Superior temporal gyrus (tissue), 1 donor: Measurements from ENCODE around the gene MAPK13.
A peak's percentile ranks its signal among the peaks of the same experiment; 100 is the strongest.
"Not testable (repeated sequence)": the region's sequence is repeated elsewhere in the genome, so short reads cannot be mapped to it uniquely, and the experiment has no call there.

Experiments used
- DNase-seq: peaks from one replicate; pipeline ENCODE4 v3.0.0-alpha.2; 2016; ENCODE audit errors: extremely low spot score

The MAPK13 gene

DNA sequence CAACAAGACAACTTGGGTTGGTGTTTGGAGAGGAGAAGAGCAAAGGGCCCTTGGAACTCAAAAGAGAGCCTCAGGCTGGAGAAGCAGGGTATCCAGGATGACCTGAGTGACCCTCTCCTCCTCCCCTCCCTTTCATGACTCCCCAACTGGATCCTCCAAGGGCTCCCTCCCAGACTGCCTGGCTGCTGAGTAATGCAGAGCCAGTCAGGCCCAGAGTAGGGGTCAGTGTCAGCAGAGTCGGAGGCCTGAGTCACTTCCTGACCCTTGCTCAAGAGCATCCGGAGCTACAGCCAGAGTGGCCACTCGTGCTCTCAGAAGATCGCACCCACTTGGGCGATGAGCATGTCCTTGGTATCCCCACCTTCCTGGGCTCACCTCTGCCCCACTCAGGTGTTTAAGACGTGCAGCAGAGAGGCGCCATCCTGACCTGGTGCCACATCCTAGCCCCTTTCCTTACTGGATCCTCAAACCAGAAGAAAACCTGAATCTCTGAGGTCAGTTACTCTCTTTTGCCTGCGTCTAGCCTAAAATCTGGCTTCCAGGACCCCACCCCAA, 2.8 kb upstream of the MAPK13 start:
- no peak for DNase-seq

DNA sequence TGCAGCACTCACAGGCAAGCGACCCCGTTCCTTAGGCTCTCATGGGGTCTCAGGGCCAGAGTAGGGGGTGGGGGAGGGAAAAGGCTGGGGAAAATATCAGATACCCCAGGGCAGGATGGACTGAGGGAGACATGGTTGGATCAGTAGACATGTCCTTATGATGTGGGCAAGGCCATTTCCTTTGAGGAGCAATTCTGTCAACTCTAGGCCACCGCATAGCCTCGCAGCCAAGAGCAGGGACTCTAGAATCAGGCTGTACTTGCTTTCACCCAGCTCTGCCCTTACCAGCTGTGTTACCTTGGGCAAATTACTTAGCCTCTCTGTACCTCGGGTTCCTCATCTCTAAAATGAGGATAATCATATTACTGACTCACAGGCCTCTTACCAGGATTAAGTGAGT, 2.2 kb upstream of the MAPK13 start:
- DNase-seq = no peak

DNA sequence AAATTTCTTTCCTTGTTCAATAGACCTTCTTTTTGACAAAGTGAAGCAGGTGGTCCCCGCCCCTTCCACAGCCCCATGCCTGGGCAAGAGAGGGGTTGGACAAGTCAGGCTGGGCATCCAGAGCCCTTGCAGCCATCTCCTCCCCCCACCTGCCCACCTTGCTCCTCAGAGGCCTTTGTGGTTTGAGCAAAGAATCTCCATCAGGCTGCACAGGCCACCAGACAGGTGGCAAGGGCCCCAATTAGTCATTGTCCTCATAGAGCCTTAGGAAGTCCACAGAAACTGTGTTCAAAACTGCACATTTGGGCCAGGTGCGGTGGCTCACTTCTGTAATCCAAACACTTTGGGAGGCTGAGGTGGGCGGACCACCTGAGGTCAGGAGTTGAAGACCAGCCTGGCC, 1.5 kb upstream of the MAPK13 start:
- DNase-seq = no peak

DNA sequence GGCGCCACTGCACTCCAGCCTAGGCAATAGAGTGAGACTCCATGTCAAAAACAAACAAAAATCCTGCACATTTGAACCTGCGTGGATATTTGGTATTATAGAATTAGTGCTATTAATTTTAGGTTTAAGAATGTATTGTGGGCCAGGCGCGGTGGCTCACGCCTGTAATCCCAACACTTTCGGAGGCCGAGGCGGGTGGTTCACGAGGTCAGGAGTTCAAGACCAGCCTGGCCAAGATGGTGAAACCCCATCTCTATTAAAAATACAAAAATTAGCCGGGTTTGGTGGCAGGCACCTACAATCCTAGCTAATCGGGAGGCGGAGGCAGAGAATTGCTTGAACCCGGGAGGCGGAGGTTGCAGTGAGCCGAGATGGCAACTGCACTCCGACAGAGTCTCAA, 979 bp upstream of the MAPK13 start:
- not testable (repeated sequence) for DNase-seq

DNA sequence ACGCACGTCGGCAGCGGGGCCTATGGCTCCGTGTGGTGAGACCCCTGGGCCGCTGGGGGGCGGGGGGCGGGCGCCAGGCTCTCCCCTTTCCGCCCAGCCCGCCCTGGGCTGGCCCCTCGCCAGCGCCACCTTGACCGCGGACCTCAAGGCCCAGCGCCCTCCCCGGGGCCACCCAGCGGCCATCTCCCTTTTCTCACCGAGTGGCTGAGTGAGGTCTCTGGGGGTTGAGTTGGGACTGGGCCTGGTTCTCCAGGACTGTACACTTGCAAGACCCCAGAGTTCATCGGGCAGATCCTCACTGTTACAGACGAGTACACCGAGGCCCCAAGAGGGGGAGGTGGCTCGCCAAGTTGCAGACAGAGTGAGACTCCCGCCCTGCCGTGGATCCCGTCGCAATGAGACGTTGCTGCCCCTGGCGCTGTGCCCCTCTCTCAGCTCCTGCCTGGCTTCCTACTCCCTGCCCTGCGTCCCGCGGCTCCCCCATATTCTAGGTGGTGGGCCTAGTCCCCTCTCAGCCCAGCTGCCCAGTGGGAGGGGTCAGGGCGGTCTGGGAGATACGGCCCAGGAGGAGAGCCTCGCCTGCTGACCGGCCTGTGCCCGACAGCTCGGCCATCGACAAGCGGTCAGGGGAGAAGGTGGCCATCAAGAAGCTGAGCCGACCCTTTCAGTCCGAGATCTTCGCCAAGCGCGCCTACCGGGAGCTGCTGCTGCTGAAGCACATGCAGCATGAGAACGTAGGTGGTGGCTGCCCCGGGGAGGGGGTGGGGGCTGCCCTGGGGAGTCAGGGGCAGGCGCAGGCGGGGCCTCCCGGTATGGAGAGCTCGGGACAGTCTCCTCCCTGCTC, 576 bp downstream of the MAPK13 start:
- DNase-seq = no peak

DNA sequence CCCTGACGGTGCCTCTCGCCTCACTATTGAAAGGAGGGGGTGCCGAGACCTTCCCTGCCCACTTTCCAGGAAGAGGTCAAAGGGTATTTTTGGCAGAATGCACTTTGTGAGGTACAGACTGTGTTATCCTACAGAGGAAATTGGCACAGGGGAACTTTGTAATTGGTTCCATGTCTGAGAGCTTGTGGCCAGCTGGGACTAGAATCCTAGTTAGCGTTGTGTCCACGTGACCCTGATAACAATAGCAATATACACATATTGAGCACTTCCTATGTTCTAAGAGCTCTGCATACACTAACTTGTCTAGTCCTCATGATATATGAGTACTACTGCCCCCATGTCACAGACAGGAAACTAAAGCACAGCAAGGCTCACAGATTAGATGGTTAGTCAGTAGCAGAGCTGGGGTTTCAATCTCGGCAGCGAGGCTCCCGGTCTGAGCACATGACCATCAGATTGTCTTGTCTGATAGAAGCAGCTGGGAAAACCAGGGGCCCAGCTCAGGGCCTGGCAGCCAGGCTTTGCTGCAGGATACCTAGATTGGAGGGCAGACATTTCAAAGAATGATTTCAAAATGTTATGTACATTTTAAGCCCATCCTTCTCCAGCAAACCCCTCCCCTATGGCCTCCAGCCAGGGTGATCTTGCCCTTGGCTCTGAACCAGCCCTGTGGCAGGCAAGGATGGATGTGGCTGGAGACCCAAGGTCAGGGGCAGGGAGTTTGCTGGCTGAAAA, 1.4 kb downstream of the MAPK13 start:
- peak; percentile 62 for DNase-seq

DNA sequence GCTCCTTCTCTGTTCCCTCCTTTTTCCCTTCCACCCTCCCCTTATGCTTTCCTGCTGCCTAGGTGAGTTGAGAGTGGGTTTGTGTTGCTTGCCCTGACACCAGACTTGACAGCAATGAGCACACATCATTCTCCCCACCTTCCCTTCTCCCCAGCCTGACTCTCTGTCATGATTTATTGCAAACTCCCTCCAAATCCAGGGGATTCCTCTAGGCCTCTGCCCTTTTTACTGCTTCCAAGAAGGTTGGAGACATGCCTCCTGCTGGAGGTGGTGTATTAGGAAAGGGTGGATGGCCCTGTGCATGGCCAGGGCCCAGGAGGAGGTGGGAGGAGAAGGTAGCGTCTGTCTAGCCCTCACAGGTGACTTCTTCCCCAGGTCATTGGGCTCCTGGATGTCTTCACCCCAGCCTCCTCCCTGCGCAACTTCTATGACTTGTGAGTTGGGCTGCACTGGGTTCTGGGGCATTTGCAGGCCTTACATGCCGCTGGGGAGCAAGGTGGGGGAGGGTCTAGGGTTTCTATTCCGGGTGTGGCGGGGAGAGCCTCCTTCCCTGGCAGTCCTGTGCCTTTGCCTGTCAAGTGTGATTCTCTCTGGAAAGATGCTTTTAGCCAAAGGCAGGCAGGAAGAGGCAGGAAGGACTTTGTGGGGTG, 2.1 kb downstream of the MAPK13 start:
- no peak for DNase-seq

DNA sequence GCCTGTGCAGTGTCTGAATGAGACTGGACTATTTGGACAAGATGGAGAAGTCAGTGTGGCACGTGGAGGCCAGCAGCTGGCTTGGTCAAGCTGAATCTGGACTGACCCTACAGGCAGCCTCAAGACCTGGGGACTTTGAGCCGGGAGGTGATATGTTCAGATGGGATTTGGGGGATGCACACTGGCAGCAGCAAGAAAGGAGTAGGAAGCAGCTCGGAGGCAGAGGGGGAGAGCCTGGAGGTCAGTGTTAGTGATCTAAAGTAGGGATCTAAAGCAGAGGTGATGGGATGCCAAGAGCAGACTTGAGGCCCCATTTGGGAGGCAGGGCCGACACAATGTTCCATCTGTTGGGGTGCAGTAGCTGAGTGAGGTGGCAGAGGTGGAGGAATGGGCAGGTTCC, 2.8 kb downstream of the MAPK13 start:
- DNase-seq = no peak

DNA sequence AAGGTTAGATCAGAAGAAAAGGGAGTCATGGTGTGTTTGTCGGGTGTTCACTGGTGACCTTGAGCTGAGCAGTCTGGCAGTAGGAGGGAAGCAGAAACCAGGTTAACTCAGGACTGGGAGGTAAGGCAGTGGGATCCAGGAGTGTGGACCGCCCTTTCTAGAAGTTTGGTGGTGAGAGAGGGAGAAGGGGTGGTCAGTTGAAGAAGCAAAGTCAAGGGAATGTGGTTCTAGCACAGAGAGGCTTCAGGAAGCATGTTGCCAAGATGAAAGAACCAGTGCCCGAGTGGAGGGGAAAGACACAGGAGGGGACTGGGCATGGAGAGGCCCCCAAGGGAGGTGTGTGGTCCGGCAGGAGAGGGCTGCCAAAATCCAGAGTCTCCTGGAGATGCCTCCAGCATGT, 3.6 kb downstream of the MAPK13 start:
- DNase-seq = no peak

DNA sequence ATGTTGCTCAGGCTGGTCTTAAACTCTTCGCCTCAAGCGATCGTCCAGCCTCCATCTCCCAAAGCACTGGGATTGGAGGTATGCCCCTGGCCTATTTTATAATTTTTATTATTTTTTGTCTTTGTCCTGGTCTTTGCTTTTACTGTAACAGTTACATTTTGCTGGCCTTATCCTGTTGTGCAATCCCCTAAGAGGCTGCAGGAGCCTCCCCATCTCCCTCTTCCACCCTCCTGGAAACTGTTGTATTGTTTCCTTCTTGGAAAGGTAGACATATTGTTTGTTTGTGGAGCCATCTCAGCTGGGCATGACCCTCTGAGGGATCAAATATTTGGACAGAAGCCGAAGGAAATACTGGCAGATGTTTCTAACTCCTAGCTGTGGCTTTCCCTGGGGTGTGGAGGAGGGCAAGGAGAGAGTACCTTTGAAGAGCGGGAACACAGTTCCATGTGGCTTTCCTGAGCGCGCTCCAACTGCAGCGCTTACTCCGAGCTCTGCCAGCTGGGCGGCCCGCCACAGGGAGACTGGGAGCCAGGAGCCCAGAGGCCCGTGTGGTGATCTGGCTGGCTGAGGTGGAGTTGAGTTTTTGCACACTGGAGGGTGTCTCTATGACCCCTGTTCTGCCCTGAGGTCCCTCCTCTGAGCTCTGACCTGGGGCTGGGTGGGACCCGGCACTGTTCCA, 4.9 kb downstream of the MAPK13 start:
- DNase-seq = no peak

DNA sequence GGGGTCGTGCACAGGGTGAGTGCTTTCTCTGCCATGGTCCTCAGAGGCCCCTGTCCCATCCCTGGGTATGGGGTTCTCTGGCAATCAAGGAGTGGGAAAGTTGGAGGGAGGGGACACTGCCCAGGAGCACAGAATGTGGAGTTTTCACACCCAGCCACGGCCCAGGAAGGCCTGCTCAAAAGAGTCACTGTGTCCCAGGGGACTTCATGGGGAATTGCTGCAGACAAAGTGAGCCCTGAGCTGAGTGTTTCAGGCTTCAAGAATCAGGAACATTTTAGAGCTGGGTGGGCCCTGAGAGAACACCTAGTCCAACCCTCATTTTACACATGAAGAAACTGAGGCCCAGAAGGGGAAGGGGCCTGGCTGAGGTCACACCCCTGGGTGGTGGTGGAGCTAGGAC, 5.7 kb downstream of the MAPK13 start:
- DNase-seq = no peak

DNA sequence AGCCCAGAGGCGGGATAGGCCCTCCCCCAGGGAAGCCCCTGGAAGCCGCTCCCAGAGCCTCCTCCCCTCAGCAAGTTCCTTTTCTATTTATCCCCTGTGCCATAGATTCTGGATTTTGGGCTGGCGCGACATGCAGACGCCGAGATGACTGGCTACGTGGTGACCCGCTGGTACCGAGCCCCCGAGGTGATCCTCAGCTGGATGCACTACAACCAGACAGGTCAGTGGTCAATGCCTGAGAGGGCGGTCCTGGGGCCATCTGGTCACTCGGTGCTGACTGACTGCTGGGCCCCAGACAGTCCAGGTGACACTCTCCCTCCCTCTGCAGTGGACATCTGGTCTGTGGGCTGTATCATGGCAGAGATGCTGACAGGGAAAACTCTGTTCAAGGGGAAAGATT, 6.2 kb downstream of the MAPK13 start:
- no peak for DNase-seq

DNA sequence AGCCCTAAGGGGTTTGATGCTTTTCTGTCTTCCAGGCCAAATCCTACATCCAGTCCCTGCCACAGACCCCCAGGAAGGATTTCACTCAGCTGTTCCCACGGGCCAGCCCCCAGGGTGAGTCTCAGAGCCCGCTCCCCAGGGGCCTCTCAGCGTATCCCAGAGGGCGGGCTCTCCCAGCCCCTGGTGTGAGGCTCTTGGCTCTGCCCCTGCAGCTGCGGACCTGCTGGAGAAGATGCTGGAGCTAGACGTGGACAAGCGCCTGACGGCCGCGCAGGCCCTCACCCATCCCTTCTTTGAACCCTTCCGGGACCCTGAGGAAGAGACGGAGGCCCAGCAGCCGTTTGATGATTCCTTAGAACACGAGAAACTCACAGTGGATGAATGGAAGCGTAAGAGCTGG, 8.4 kb downstream of the MAPK13 start:
- no peak for DNase-seq

DNA sequence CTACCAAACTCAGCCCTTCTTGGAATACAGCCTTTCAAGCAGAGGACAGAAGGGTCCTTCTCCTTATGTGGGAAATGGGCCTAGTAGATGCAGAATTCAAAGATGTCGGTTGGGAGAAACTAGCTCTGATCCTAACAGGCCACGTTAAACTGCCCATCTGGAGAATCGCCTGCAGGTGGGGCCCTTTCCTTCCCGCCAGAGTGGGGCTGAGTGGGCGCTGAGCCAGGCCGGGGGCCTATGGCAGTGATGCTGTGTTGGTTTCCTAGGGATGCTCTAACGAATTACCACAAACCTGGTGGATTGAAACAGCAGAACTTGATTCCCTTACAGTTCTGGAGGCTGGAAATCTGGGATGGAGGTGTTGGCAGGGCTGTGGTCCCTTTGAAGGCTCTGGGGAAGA, 9.1 kb downstream of the MAPK13 start:
- DNase-seq = no peak

DNA sequence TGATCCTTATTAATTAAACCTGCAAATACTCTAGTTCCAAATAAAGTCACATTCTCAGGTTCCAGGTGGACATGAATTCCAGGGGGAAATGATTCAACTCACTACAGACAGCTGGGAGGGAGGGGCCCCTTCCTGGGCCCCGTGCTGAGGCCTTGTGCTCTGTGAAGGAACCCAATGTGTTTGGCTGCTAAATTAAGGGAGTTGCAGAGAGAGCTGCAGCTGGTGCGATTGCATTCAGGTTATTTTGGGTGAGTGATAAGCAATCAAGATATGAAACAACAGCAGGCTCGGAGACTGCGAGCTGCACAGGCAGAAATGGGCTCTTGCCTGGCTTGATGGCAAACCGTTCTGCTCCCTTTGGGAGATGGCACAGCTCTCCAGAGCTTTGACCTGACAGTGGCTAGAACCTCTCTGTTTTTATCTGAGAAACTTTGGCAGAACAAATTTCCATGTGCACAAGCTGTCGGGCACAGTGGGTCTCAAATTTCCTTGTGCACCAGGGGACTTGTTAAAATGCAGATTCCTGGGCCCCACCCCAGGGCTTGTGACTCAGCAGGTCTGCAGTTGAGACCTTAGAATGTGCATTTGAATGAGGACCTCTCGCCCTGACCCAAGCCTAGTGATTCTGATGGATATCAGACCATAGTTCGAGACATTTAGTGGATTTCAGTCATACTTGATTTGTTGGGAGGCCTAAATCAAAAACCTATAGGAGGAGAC, 9.8 kb downstream of the MAPK13 start:
- DNase-seq = peak; percentile 58

DNA sequence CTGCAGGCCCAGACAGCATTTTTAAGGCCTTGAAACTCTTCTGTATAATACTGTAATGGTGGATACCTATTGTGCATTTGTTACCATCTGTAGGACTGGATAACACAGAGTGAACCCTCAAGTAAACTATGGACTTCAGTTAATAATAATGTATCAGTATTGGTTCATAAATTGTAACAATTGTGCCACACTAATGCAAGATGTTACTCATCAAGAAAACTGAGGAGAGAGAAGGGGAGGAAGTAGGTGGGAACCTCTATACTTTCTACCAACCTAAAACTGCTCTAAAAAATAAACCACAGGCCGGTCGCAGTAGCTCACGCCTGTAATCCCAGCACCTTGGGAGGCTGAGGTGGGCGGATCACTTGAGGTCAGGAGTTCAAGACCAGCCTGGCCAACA, 10.8 kb downstream of the MAPK13 start:
- no peak for DNase-seq

DNA sequence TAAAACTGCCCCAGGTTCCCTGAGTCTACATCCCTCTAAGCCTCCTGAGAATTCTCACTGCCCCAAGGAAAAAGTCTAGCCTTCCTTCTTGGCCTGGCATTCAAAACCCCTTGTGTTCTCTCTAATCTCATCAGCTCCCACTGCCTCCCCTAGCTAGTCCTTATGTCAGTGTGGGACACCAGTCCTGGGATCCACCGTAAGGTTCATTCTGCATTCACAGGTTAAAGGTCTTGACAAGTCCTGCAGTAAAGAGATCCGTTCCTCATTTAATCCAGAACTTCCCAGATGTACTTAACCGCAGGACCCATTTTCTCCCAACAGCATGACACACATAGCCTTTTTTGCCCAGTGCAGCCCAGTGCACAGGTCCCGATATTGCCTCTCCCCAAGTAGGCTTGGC, 11.6 kb downstream of the MAPK13 start:
- no peak for DNase-seq

DNA sequence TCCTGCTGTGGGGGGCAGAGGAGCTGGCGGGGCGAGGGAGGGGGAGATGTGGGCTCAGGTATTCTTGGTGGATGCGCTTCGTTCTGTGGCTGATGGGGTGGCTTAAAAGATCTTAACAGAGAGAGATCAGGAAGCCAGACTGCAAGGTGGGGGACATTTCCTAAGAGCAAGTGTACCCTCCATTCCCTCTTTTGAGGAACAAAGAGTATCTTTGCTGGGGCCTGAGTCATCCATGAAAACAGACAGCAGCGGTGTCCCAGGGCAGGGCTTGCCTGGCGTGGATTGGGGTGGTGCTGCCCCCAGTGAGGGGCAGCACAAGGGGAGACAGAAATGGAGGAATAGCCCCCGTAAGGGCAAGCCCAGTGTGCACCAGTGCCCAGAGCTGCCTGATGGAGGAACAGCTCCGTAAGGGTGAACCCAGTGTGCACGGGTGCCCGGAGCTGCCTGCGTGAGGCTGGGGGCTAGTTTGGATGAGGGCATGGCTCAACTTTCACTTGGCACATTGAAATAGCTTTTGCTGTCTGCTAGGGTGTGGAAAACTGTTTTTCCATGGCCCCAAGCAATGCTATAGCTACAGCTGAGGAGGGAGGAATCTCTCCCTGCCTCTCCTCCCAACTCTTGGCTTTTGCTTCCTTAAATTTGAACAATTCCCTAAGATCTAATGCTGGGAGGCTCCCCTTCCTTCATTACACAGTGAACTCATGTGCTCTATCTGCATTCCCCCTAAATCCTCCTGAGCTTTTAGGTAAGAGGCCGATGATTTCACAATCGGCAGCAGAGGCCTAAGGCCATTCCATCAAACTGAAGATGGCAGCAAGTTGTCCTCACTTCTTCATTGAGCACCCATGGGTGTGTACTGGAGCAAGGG, 12.9 kb downstream of the MAPK13 start:
- DNase-seq = no peak

DNA sequence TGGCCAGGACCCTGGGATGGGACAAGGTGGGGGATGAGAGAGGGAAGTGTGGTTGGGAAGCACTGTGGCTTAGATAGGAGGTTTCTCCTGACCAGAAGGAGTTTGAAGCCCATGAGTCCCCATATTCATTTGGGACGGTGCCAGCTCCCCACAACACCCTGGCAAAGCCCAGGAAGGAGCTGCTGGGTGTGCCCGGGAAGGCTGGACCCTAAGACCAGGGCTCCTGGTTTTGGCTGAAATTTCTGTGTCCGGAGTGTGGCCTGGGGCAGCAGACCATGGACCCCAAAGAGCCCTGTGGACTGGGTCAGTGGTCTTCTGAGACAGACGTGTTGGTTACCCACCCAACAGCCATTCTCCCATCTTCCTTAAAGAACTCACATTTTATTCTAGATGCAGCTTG, 15.2 kb downstream of the MAPK13 start:
- DNase-seq = no peak

DNA sequence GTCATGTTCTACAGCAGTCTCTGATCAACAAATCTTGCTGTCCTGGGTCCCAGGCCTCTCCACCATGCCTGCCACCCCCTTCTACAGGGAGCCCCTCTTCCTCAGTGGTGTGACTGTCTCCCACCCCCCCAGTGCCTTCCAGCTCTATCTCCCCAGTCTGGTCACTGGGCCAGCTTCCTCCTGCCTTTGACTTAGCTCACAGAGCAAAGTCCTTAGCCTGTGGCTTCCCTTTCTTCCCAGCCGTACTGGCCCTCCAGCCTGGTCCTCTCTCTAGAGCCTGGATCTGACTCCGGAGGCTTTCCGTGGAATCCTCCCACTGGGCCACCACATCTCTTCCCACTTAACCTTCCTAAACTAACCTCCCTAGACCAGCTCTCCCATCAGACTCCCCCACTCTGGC, 17.0 kb downstream of the MAPK13 start:
- no peak for DNase-seq
